H9 (cell line): Measurements from ENCODE around the gene HDLBP. TPM values are rescaled to one million over a fixed set of nuclear protein-coding genes. Genes with fewer than 3 reads are reported as not detected.
A peak's percentile ranks its signal among the peaks of the same experiment; 100 is the strongest.

Experiments
- DNase-seq: peaks from one replicate; pipeline ENCODE4 v3.0.0-alpha.2; 2017
- H2AFZ ChIP-seq: one replicate; pipeline ENCODE4 v1.6.1; 2013; ENCODE audit warnings: mild to moderate bottlenecking, low read length, control low read depth, moderate library complexity
- H2AK5ac ChIP-seq: 2 replicates; pipeline ENCODE4 v1.6.1; 2013; ENCODE audit warnings: low read length, control low read depth, mixed read lengths; ENCODE audit not compliant: insufficient read length
- H2BK120ac ChIP-seq: one replicate; pipeline ENCODE4 v1.6.1; 2013; ENCODE audit warnings: low read depth, mild to moderate bottlenecking, low read length, control low read depth, inconsistent platforms; ENCODE audit not compliant: poor library complexity, severe bottlenecking
- H2BK12ac ChIP-seq: 2 replicates; pipeline ENCODE4 v1.6.1; 2013; ENCODE audit warnings: low read length, control low read depth, mixed read lengths, low read depth; ENCODE audit not compliant: insufficient read length
- H2BK15ac ChIP-seq: 2 replicates; pipeline ENCODE4 v1.6.1; 2013; ENCODE audit warnings: low read depth, low read length, control low read depth
- H2BK20ac ChIP-seq: one replicate; pipeline ENCODE4 v1.6.1; 2013; ENCODE audit warnings: low read depth, mild to moderate bottlenecking, low read length, control low read depth, inconsistent platforms; ENCODE audit not compliant: poor library complexity, severe bottlenecking
- H2BK5ac ChIP-seq: 2 replicates; pipeline ENCODE4 v1.6.1; 2013; ENCODE audit warnings: low read length, control low read depth, mixed read lengths; ENCODE audit not compliant: insufficient read length
- H3K14ac ChIP-seq: 2 replicates; pipeline ENCODE4 v1.6.1; 2013; ENCODE audit warnings: low read length, control low read depth; ENCODE audit not compliant: insufficient read depth
- H3K18ac ChIP-seq: 2 replicates; pipeline ENCODE4 v1.6.1; 2013; ENCODE audit warnings: low read depth, mild to moderate bottlenecking, mixed read lengths, low read length, control low read depth; ENCODE audit not compliant: insufficient read length
- H3K23ac ChIP-seq: 2 replicates; pipeline ENCODE4 v1.6.1; 2013; ENCODE audit warnings: low read length, control low read depth, mixed read lengths, low read depth; ENCODE audit not compliant: insufficient read length
- H3K23me2 ChIP-seq: 2 replicates; pipeline ENCODE4 v1.6.1; 2013; ENCODE audit warnings: low read depth, mild to moderate bottlenecking, mixed read lengths, low read length, control low read depth; ENCODE audit not compliant: insufficient read length, poor library complexity, severe bottlenecking
- H3K27ac ChIP-seq: 2 replicates; pipeline ENCODE4 v1.5.1; 2013; ENCODE audit warnings: low read length, control low read depth, mixed read lengths, low read depth; ENCODE audit not compliant: insufficient read length
- H3K27me3 ChIP-seq: 2 replicates; pipeline ENCODE4 v1.6.1; 2013; ENCODE audit warnings: low read length, control low read depth, inconsistent platforms; ENCODE audit not compliant: insufficient read depth
- H3K4ac ChIP-seq: 2 replicates; pipeline ENCODE4 v1.6.1; 2013; ENCODE audit warnings: low read depth, mild to moderate bottlenecking, control low read depth, inconsistent platforms, low read length, moderate library complexity
- H3K4me1 ChIP-seq: 2 replicates; pipeline ENCODE4 v1.6.1; 2013; ENCODE audit warnings: low read length, control low read depth, inconsistent platforms; ENCODE audit not compliant: insufficient read depth
- H3K4me2 ChIP-seq: 2 replicates; pipeline ENCODE4 v1.6.1; 2013; ENCODE audit warnings: low read length, control low read depth, mixed read lengths; ENCODE audit not compliant: insufficient read length, insufficient read depth
- H3K56ac ChIP-seq: 2 replicates; pipeline ENCODE4 v1.6.1; 2013; ENCODE audit warnings: low read depth, mild to moderate bottlenecking, mixed read lengths, low read length, control low read depth; ENCODE audit not compliant: insufficient read length
- H3K79me1 ChIP-seq: 2 replicates; pipeline ENCODE4 v1.6.1; 2013; ENCODE audit warnings: low read depth, mild to moderate bottlenecking, moderate library complexity, low read length, control low read depth, inconsistent platforms; ENCODE audit not compliant: insufficient read depth, poor library complexity, severe bottlenecking
- H3K79me2 ChIP-seq: 2 replicates; pipeline ENCODE4 v1.6.1; 2013; ENCODE audit warnings: low read length, control low read depth, inconsistent platforms; ENCODE audit not compliant: insufficient read depth
- H3K9ac ChIP-seq: 2 replicates; pipeline ENCODE4 v1.6.1; 2013; ENCODE audit warnings: low read length, control low read depth, mixed read lengths; ENCODE audit not compliant: insufficient read length; ENCODE audit errors: extremely low read depth
- H3K9me3 ChIP-seq: one replicate; pipeline ENCODE4 v1.6.1; 2013; ENCODE audit warnings: low read depth, low read length, inconsistent platforms; ENCODE audit not compliant: control insufficient read depth
- H3T11ph ChIP-seq: one replicate; pipeline ENCODE4 v1.6.1; 2013; ENCODE audit warnings: mild to moderate bottlenecking, low read length, control low read depth, inconsistent platforms
- H4K20me1 ChIP-seq: one replicate; pipeline ENCODE4 v1.6.1; 2013; ENCODE audit not compliant: control insufficient read depth, insufficient read length, insufficient read depth
- H4K5ac ChIP-seq: 2 replicates; pipeline ENCODE4 v1.6.1; 2013; ENCODE audit warnings: low read depth, mild to moderate bottlenecking, mixed read lengths, low read length, control low read depth; ENCODE audit not compliant: insufficient read length
- H4K8ac ChIP-seq: replicated peaks from 2 replicates; pipeline ENCODE4 v1.6.1; 2013; ENCODE audit warnings: low read length, control low read depth, mixed read lengths, low read depth; ENCODE audit not compliant: insufficient read length
- H4K91ac ChIP-seq: 2 replicates; pipeline ENCODE4 v1.6.1; 2013; ENCODE audit warnings: low read depth, mild to moderate bottlenecking, moderate library complexity, mixed read lengths, low read length, control low read depth; ENCODE audit not compliant: insufficient read length
- H3K27ac Mint-ChIP-seq, 3 experiments: 2 replicates in 2 of 3; 3 replicates in 1 of 3; pipeline ENCODE4 v1.8.0; 2020 to 2021; ENCODE audit warnings: mixed read lengths in 3 of 3, mild to moderate bottlenecking in 1 of 3, moderate library complexity in 1 of 3
- H3K27me3 Mint-ChIP-seq: 2 replicates; pipeline ENCODE4 v1.8.0; 2021; ENCODE audit warnings: low read depth, mild to moderate bottlenecking, moderate library complexity, mixed read lengths
- H3K36me3 Mint-ChIP-seq, 3 experiments: 2 replicates in 2 of 3; 3 replicates in 1 of 3; pipeline ENCODE4 v1.8.0; 2020 to 2021; ENCODE audit warnings: low read depth in 3 of 3, mixed read lengths in 3 of 3; ENCODE audit not compliant: insufficient read depth in 1 of 3
- H3K4me1 Mint-ChIP-seq, 2 experiments: 2 replicates each; pipeline ENCODE4 v1.8.0; 2020; ENCODE audit warnings: mixed read lengths in 2 of 2
- H3K4me3 Mint-ChIP-seq, 2 experiments: 2 replicates in 1 of 2; 3 replicates in 1 of 2; pipeline ENCODE4 v1.8.0; 2020 to 2021; ENCODE audit warnings: mild to moderate bottlenecking in 2 of 2, mixed read lengths in 2 of 2, moderate library complexity in 1 of 2
- H3K9me3 Mint-ChIP-seq, 2 experiments: 2 replicates in 1 of 2; 3 replicates in 1 of 2; pipeline ENCODE4 v1.8.0; 2020; ENCODE audit warnings: mild to moderate bottlenecking in 2 of 2, mixed read lengths in 2 of 2, moderate library complexity in 1 of 2
- CTCF ChIP-seq: fragments of 200-600 bp; sonication (generic); conservative IDR thresholded peaks from 3 replicates; pipeline ENCODE4 v1.8.0; 2021; ENCODE audit warnings: antibody characterized with exemption, mild to moderate bottlenecking
- WGBS: extraction: QIAGEN DNeasy Blood & Tissue Kit; methylation state at CpG from one replicate; pipeline ENCODE4 v1.1.7; 2013; ENCODE audit warnings: missing lambda C conversion rate, low lambda C conversion rate, mixed read lengths; ENCODE audit not compliant: insufficient read length; ENCODE audit errors: extremely low coverage; 5-methylcytosine and 5-hydroxymethylcytosine counted together
- total RNA-seq: library from RNA; stranded (reverse); gene quantifications from 2 replicates; pipeline ENCODE4 v1.2.1, GENCODE V29; 2021

HDLBP gene
- total RNA-seq, 1 experiment from 2014 or later: 364 TPM

- no peak for TF ChIP-seq CTCF
- Histone ChIP-seq H3K4me2 (peak overlapping the region; percentile 95), H3K56ac (no peak overlapping the region), H2BK20ac (no peak overlapping the region), H2AK5ac (no peak overlapping the region), H2BK12ac (no peak overlapping the region), H3K27me3 (no peaks in the 10 kb centered on the region), H3K23me2 (peaks cover 9% of the 10 kb centered on the region), H4K20me1 (no peaks in the 10 kb centered on the region), H3T11ph (no peak overlapping the region), H3K9me3 (no peaks in the 10 kb centered on the region), H3K27ac (no peak overlapping the region), H3K14ac (no peak overlapping the region), H3K18ac (no peak overlapping the region), H3K9ac (peak overlapping the region; percentile 98), H3K4ac (no peak overlapping the region), H3K79me2 (peaks cover 73% of the 10 kb centered on the region), H3K79me1 (no peaks in the 10 kb centered on the region), H2AFZ (no peak overlapping the region), H4K91ac (no peak overlapping the region), H4K5ac (no peak overlapping the region), H3K23ac (no peak overlapping the region), H4K8ac (no peak overlapping the region), H2BK5ac (no peak overlapping the region), H3K4me1 (peaks cover under 1% of the 10 kb centered on the region), H2BK15ac (no peak overlapping the region), H2BK120ac (no peak overlapping the region)
- WGBS: no CpG with 5 or more reads among the region's 4 CpGs
- peaks cover 59 to 60% of the 10 kb centered on the region in 2 experiments for H3K4me1 Mint-ChIP-seq
- no peaks in the 10 kb centered on the region for H3K27me3 Mint-ChIP-seq
- no peak for DNase-seq
- H3K4me3 Mint-ChIP-seq: peak overlapping the region; percentile 100
- H3K36me3 Mint-ChIP-seq: peaks cover 4 to 25% (median 21%) of the 10 kb centered on the region in 3 experiments; a peak in 6 of 7 replicates
- H3K27ac Mint-ChIP-seq: peak overlapping the region; percentile 91 to 100 (median 99)
- no peaks in the 10 kb centered on the region; a peak in 1 of 5 replicates for H3K9me3 Mint-ChIP-seq
Observed at GRCh38 chr2:241316825-241317224, 1.4 kb upstream of the HDLBP start.
